ENCODE data around the gene TOB2. TPM values are rescaled to one million over a fixed set of nuclear protein-coding genes. Genes with fewer than 3 reads are reported as not detected.
"Not testable (repeated sequence)": the region's sequence is repeated elsewhere in the genome, so short reads cannot be mapped to it uniquely, and the experiment has no call there.

Gene TOB2
- total RNA-seq, 1 donor, result 7.2 TPM

DNA sequence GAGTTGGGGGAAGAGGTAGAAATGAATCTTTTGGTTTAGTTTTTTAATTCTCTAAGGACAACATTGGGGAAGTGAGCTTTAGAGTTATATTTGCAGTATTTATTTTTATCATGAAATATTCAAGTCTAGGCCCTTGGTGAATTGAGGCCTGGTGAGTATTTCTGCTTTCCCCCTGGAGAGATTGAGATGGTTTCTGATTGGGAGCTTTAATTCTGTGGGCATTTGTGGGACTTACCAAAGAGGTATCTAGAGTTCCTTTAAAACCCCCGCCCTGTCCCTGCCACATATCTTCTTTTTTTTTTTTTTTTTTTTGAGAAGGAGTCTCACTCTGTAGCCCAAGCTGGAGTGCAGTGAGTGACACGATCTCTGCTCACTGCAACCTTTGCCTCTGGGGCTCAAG lies 31.9 kb upstream of the TOB2 start:
- peaks cover 54% of the 10 kb centered on the region for H3K4me1 ChIP-seq (ENCODE audit: insufficient read depth, low read length)
- no peaks in the 10 kb centered on the region for H3K27me3 ChIP-seq (ENCODE audit: insufficient read depth, low read length)
- H3K9me3 ChIP-seq (ENCODE audit: low read depth, low read length), result no peaks in the 10 kb centered on the region
- no peak overlapping the region for H3K4me3 ChIP-seq (ENCODE audit: low read length)

GRCh38 chr22:41474872-41475451 lies 28.4 kb upstream of the TOB2 start:
- no peaks in the 10 kb centered on the region for H3K27me3 ChIP-seq (ENCODE audit: insufficient read depth, low read length)
- H3K9me3 ChIP-seq (ENCODE audit: low read depth, low read length), result no peaks in the 10 kb centered on the region
- peaks cover 33% of the 10 kb centered on the region for H3K4me1 ChIP-seq (ENCODE audit: insufficient read depth, low read length)
- H3K4me3 ChIP-seq (ENCODE audit: low read length), result no peak overlapping the region

DNA sequence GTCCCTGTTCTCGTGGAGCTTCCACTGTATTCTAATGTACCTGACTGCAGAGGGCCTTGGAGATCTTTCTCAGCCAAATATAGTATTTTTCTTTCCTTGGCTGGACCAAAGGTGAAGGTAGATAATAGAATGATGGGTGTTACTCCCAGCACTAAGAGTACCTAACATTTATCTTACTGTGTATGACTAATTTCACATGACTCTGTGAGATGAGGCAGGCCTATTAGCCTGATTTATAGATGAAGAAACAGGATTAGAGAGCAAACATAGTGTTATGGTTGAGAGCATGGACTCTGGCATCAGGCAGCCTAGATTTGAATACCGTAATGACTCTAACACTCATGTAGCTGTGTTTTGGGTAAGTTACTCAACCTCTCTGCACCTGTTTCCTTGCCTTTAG lies 25.0 kb upstream of the TOB2 start:
- Histone ChIP-seq H3K27me3 (ENCODE audit: insufficient read depth, low read length) (no peaks in the 10 kb centered on the region), H3K9me3 (ENCODE audit: low read depth, low read length) (no peaks in the 10 kb centered on the region), H3K4me3 (ENCODE audit: low read length) (no peak overlapping the region), H3K4me1 (ENCODE audit: insufficient read depth, low read length) (peaks cover 31% of the 10 kb centered on the region)

DNA sequence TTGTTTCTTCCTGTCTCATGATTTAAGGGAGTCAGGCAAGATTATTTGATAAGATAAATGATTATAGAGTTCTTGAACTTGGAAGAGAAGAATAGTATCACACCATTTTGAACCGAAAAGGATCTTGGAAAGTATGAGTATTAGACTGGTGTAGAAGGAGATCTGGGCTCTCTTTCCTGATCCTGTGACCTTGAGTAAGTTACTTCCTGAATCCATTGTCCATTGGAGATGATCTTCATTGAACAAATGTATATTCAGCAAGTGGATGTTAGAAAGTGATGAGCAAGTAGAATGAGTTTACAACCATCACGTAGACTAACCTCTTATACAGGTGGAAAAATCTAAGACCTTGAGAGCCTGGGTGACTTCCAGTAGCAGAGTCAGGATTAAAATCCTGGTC lies 24.3 kb upstream of the TOB2 start:
- no peak overlapping the region for H3K4me3 ChIP-seq (ENCODE audit: low read length)
- H3K9me3 ChIP-seq (ENCODE audit: low read depth, low read length), result no peaks in the 10 kb centered on the region
- no peaks in the 10 kb centered on the region for H3K27me3 ChIP-seq (ENCODE audit: insufficient read depth, low read length)
- H3K4me1 ChIP-seq (ENCODE audit: insufficient read depth, low read length), result peaks cover 30% of the 10 kb centered on the region

DNA sequence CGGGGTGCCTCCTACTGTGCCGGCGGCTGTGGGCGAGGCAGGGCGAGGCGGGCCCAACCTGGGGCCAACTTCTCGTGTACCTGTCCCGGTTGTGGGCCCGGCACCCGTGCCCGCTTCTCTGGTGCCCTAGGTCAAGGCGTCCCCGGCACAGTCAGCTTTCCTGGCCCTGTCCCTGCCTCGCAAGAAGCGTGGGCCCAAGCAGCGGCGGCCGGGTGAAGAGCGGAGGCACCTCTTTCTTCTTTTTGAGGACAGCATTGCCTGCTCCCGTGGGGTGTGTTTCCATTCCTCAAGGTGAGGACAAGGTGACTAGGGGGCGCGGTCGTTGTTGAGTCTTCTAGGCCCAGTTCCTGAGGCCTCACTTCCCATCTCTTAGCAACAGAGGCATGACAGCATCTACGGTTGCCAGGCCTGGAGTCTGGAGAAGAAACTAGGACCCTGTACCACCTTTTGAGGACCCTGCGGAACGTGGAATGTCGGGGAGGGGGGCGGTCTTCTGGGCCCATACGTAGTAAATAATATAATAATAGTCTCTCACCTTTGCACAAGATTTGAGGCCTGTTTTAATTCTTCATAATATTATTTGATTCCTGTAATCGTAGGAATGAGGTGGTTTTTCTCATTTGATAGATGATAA lies 22.7 kb upstream of the TOB2 start:
- Histone ChIP-seq H3K4me1 (ENCODE audit: insufficient read depth, low read length) (peaks cover 30% of the 10 kb centered on the region), H3K27me3 (ENCODE audit: insufficient read depth, low read length) (no peaks in the 10 kb centered on the region), H3K4me3 (ENCODE audit: low read length) (peak overlapping the region; percentile 75), H3K9me3 (ENCODE audit: low read depth, low read length) (no peaks in the 10 kb centered on the region)

- Histone ChIP-seq H3K27me3 (ENCODE audit: insufficient read depth, low read length) (no peaks in the 10 kb centered on the region), H3K4me1 (ENCODE audit: insufficient read depth, low read length) (peaks cover 30% of the 10 kb centered on the region), H3K4me3 (ENCODE audit: low read length) (peak within 1 kb of the TSS; percentile 75), H3K9me3 (ENCODE audit: low read depth, low read length) (no peaks in the 10 kb centered on the region)
Observed at GRCh38 chr22:41468381-41469217, 22.0 kb upstream of the TOB2 start, which contains the start of the genes ACO2 and PHF5A. Gene ACO2 (plus strand): TSS chr22:41469117. CDS start chr22:41469147, 30 bp downstream. Gene PHF5A (minus strand): TSS chr22:41468692. CDS start chr22:41468653, 39 bp downstream.

DNA sequence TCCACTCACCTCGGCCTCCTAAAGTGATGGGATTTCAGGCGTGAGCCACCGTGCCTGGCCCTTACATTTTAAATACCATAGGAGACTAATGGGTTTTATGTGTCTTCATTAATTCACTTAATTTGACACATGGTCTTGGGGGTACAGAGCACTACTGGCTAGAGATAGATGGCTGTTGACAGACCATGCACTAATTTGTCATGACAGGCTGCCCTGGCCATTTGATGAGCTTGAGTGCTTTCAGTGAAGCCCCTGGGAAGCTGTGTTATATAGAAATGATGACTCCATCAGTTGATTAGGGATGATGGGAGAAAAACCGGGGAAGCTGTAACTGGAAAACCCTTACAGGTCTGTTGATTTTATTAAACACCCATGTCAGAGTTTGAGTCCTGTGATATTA lies 15.3 kb upstream of the TOB2 start:
- H3K4me3 ChIP-seq (ENCODE audit: low read length), result no peak overlapping the region
- H3K27me3 ChIP-seq (ENCODE audit: insufficient read depth, low read length), result no peaks in the 10 kb centered on the region
- H3K9me3 ChIP-seq (ENCODE audit: low read depth, low read length), result no peaks in the 10 kb centered on the region
- peaks cover under 1% of the 10 kb centered on the region for H3K4me1 ChIP-seq (ENCODE audit: insufficient read depth, low read length)

GRCh38 chr22:41460071-41460470 lies 13.5 kb upstream of the TOB2 start:
- H3K4me3 ChIP-seq (ENCODE audit: low read length); H3K9me3 ChIP-seq (ENCODE audit: low read depth, low read length); H3K4me1 ChIP-seq (ENCODE audit: insufficient read depth, low read length); H3K27me3 ChIP-seq (ENCODE audit: insufficient read depth, low read length): not testable (repeated sequence)

GRCh38 chr22:41459431-41459830 lies 12.8 kb upstream of the TOB2 start:
- Histone ChIP-seq H3K27me3 (ENCODE audit: insufficient read depth, low read length) (no peaks in the 10 kb centered on the region), H3K9me3 (ENCODE audit: low read depth, low read length) (no peaks in the 10 kb centered on the region), H3K4me3 (ENCODE audit: low read length) (no peak overlapping the region), H3K4me1 (ENCODE audit: insufficient read depth, low read length) (no peaks in the 10 kb centered on the region)

DNA sequence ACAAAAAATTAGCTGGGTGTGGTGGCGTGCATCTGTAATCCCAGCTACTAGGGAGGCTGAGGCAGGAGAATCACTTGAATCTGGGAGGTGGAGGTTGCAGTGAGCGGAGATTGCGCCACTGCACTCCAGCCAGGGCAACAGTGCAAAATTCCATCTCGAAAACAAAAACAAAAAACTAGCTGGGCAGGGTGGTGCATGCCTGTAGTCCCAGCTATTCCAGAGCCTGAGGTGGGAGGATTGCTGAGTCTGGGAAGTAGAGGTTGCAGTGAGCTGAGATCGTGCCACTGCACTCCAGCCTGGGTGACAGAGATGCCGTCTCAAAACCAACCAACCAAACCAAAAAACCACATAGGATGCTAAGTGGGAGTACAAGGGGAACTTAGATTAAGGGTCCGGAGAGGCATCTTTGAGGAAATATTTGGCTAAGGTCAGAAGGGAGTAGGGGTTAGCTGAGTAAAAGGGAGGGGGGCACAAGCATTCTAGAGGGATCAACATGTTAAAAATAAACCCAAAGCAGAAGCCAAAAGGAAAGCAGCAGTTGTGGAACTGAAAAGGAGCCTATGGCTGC lies 11.6 kb upstream of the TOB2 start:
- Histone ChIP-seq H3K4me3 (ENCODE audit: low read length) (no peak overlapping the region), H3K9me3 (ENCODE audit: low read depth, low read length) (no peaks in the 10 kb centered on the region), H3K4me1 (ENCODE audit: insufficient read depth, low read length) (no peaks in the 10 kb centered on the region), H3K27me3 (ENCODE audit: insufficient read depth, low read length) (no peaks in the 10 kb centered on the region)

DNA sequence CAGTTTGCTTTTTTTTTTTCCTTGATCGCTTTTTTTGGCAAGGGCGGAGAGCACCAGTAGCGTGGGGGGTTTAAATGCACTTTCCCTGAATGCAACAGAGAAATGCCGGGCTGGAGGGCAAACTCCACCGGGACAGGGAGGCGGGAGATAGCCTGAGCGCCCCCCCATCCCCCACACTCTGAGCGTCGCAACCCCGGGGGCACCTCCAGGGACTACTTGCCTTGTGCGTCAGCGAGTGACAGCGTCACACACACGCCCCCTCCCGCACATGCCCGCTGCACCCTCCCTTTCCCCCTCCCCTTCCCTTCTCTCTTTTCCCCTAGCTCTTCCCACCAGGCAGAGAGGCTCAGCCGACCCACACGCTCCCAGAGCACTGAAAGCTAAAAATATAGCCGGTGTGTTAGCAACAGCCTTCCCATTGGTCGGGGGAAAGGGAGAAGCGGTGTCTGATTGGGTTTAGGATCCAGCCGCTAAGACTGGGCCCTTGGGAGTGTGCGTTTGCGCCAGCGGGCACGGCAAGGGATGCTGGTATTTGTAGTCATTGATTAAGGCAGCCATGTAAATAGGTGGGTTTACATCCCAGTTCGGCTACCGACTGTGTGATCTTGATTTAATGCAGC lies 1.7 kb upstream of the TOB2 start:
- Histone ChIP-seq H3K4me3 (ENCODE audit: low read length) (peak overlapping the region; percentile 67), H3K9me3 (ENCODE audit: low read depth, low read length) (no peaks in the 10 kb centered on the region), H3K4me1 (ENCODE audit: insufficient read depth, low read length) (peaks cover 17% of the 10 kb centered on the region), H3K27me3 (ENCODE audit: insufficient read depth, low read length) (no peaks in the 10 kb centered on the region)

- peaks cover 23% of the 10 kb centered on the region for H3K4me1 ChIP-seq (ENCODE audit: insufficient read depth, low read length)
- H3K4me3 ChIP-seq (ENCODE audit: low read length), result peak overlapping the region; percentile 67
- no peaks in the 10 kb centered on the region for H3K9me3 ChIP-seq (ENCODE audit: low read depth, low read length)
- H3K27me3 ChIP-seq (ENCODE audit: insufficient read depth, low read length), result no peaks in the 10 kb centered on the region
Observed at GRCh38 chr22:41447435-41448188, 1.0 kb upstream of the TOB2 start.

DNA sequence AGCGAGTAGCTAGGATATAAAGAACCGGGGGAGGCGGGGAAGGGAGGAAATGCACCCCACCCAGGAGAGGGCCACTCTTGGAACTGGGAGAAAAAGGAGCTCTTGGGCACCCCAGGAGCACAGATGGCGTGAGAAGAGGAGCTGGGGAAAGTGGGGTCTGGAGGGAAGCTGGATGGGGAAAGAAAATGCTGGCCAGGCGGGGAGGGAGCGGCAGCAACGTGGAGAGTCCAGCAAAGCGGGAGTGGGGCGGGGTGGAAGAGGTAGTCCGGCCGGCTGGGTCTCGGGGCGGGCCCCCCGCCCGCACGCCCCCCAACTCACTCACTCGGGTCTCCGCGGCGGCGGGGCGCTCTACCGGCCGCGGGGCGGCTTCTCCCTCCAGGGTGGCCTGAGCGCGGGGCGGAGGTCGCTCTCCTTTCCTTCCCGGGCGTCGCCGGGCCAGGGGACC lies 522 bp downstream of the TOB2 start:
- Histone ChIP-seq H3K9me3 (ENCODE audit: low read depth, low read length) (no peaks in the 10 kb centered on the region), H3K4me3 (ENCODE audit: low read length) (peak overlapping the region; percentile 67), H3K4me1 (ENCODE audit: insufficient read depth, low read length) (peaks cover 23% of the 10 kb centered on the region), H3K27me3 (ENCODE audit: insufficient read depth, low read length) (no peaks in the 10 kb centered on the region)

Measured in mononuclear cell (primary cell).